H1 (cell line): ENCODE measurements around the gene CD164L2. TPM values are rescaled to one million over a fixed set of nuclear protein-coding genes. Genes with fewer than 3 reads are reported as not detected.

ENCODE experiments used
- CTCF ChIA-PET: fragments of 300-600 bp; sonication (Branson Sonifier 250); formaldehyde crosslinking; loops from one replicate; lab custom pipeline; 2021; ENCODE audit not compliant: partially characterized antibody; lab: Charles Lee
- POLR2A ChIA-PET: fragments of 300-600 bp; sonication (Branson Sonifier 250); formaldehyde crosslinking; loops from one replicate; lab custom pipeline; 2021; ENCODE audit warnings: inconsistent platforms; ENCODE audit not compliant: partially characterized antibody; lab: Charles Lee
- DNase-seq, 2 experiments: peaks; one replicate each; pipeline versions ENCODE4 v3.0.0 to v3.0.0-alpha.2; 2010 to 2022; ENCODE audit warnings: low spot score in 2 of 2, low read depth in 1 of 2, mixed read lengths in 1 of 2
- FAIRE-seq: peaks from 2 replicates; lab custom pipeline; 2011; peaks lifted over from hg19 to GRCh38; lab: Jason Lieb, UNC
- H2AFZ ChIP-seq: 2 replicates; pipeline ENCODE4 v1.8.1; 2012; ENCODE audit warnings: low read length, inconsistent platforms
- H2AK5ac ChIP-seq: 2 replicates; pipeline ENCODE4 v1.6.1; 2013; ENCODE audit warnings: low read depth, low read length
- H2BK120ac ChIP-seq: replicated peaks from 2 replicates; pipeline ENCODE3; 2013; ENCODE audit warnings: low read depth, low read length, inconsistent platforms
- H2BK12ac ChIP-seq: 2 replicates; pipeline ENCODE4 v1.6.1; 2013; ENCODE audit warnings: low read depth, low read length
- H2BK15ac ChIP-seq: 2 replicates; pipeline ENCODE4 v1.6.1; 2013; ENCODE audit warnings: low read length
- H2BK20ac ChIP-seq: 2 replicates; pipeline ENCODE4 v1.6.1; 2013; ENCODE audit warnings: low read length
- H2BK5ac ChIP-seq: 2 replicates; pipeline ENCODE4 v1.6.1; 2013; ENCODE audit warnings: low read depth, low read length
- H3K14ac ChIP-seq: 2 replicates; pipeline ENCODE4 v1.6.1; 2013; ENCODE audit warnings: inconsistent platforms; ENCODE audit not compliant: insufficient read length
- H3K18ac ChIP-seq: 2 replicates; pipeline ENCODE4 v1.6.1; 2013; ENCODE audit warnings: low read length; ENCODE audit errors: extremely low read depth
- H3K23ac ChIP-seq: 2 replicates; pipeline ENCODE4 v1.6.1; 2013; ENCODE audit warnings: inconsistent platforms; ENCODE audit not compliant: insufficient read length
- H3K23me2 ChIP-seq: 2 replicates; pipeline ENCODE4 v1.6.1; 2013; ENCODE audit warnings: low read depth, low read length
- H3K27ac ChIP-seq: 2 replicates; pipeline ENCODE4 v1.6.1; 2011; ENCODE audit warnings: low read depth, low read length, inconsistent platforms
- H3K27me3 ChIP-seq, 4 experiments: replicated peaks in 1 of 4; 1 replicate in 1 of 4; 2 replicates in 3 of 4; pipeline versions ENCODE4 v1.6.1 to v1.8.1; 2011 to 2013; ENCODE audit warnings: low read length in 3 of 4, mild to moderate bottlenecking in 3 of 4, inconsistent platforms in 2 of 4, mixed read lengths in 2 of 4, moderate library complexity in 1 of 4; ENCODE audit not compliant: control insufficient read depth in 3 of 4, insufficient read depth in 3 of 4; ENCODE audit errors: extremely low read depth in 1 of 4
- H3K36me3 ChIP-seq, 4 experiments: 2 replicates each; pipeline versions ENCODE4 v1.6.1 to v1.8.1; 2011 to 2013; ENCODE audit warnings: mild to moderate bottlenecking in 4 of 4, low read length in 3 of 4, moderate library complexity in 2 of 4, control low read depth in 1 of 4, inconsistent platforms in 1 of 4; ENCODE audit not compliant: insufficient read depth in 4 of 4, control insufficient read depth in 2 of 4
- H3K4ac ChIP-seq: replicated peaks from 2 replicates; pipeline ENCODE3; 2013; ENCODE audit warnings: low read length, low read depth, mixed read lengths, inconsistent platforms; ENCODE audit not compliant: insufficient read length
- H3K4me1 ChIP-seq, 4 experiments: replicated peaks in 1 of 4; 1 replicate in 1 of 4; 2 replicates in 3 of 4; pipeline versions ENCODE4 v1.6.1 to v1.8.1; 2011 to 2013; ENCODE audit warnings: low read length in 3 of 4, inconsistent platforms in 2 of 4, mixed read lengths in 1 of 4; ENCODE audit not compliant: insufficient read depth in 4 of 4, control insufficient read depth in 3 of 4
- H3K4me2 ChIP-seq, 2 experiments: 2 replicates each; pipeline versions ENCODE4 v1.6.1 to v1.8.1; 2011 to 2013; ENCODE audit warnings: low read depth in 2 of 2, low read length in 2 of 2, control low read depth in 1 of 2, inconsistent platforms in 1 of 2, mild to moderate bottlenecking in 1 of 2; ENCODE audit not compliant: insufficient read depth in 1 of 2
- H3K4me3 ChIP-seq, 4 experiments: fragments of 200-600, 300-600 bp in 1 of 4; sonication (generic), shearing (Covaris generic), sonication (Bioruptor Twin) in 1 of 4; 2 replicates each; pipeline versions ENCODE4 v1.5.1 to v1.8.1; 2011 to 2016; ENCODE audit warnings: low read length in 4 of 4, low read depth in 3 of 4, control low read depth in 2 of 4, inconsistent platforms in 2 of 4, mild to moderate bottlenecking in 2 of 4, mixed read lengths in 1 of 4, moderate library complexity in 1 of 4; ENCODE audit not compliant: insufficient read depth in 2 of 4; ENCODE audit errors: extremely low read depth in 1 of 4
- H3K56ac ChIP-seq: replicated peaks from 2 replicates; pipeline ENCODE3; 2013; ENCODE audit warnings: low read depth, mild to moderate bottlenecking, mixed read lengths, low read length, inconsistent platforms; ENCODE audit not compliant: insufficient read length
- H3K79me1 ChIP-seq: 2 replicates; pipeline ENCODE4 v1.6.1; 2013; ENCODE audit warnings: low read depth, low read length, control low read depth
- H3K79me2 ChIP-seq, 2 experiments: 2 replicates each; pipeline versions ENCODE4 v1.6.1 to v1.8.1; 2012 to 2013; ENCODE audit warnings: low read length in 2 of 2, mild to moderate bottlenecking in 2 of 2, inconsistent platforms in 1 of 2; ENCODE audit not compliant: insufficient read depth in 2 of 2, control insufficient read depth in 1 of 2
- H3K9ac ChIP-seq, 4 experiments: replicated peaks in 1 of 4; 1 replicate in 1 of 4; 2 replicates in 3 of 4; pipeline versions ENCODE4 v1.6.1 to v1.8.1; 2011 to 2013; ENCODE audit warnings: low read depth in 3 of 4, low read length in 3 of 4, control low read depth in 2 of 4, mild to moderate bottlenecking in 2 of 4, moderate library complexity in 2 of 4, inconsistent platforms in 1 of 4; ENCODE audit errors: extremely low read depth in 1 of 4
- H3K9me3 ChIP-seq, 2 experiments: 2 replicates each; pipeline versions ENCODE4 v1.6.1 to v1.8.1; 2012 to 2013; ENCODE audit warnings: mild to moderate bottlenecking in 2 of 2, moderate library complexity in 2 of 2, control low read depth in 1 of 2, inconsistent platforms in 1 of 2, low read depth in 1 of 2, low read length in 1 of 2, mixed read lengths in 1 of 2; ENCODE audit not compliant: insufficient read depth in 2 of 2
- H4K20me1 ChIP-seq, 2 experiments: replicated peaks in 1 of 2; 2 replicates each; pipeline versions ENCODE3 to v1.8.1; 2011 to 2013; ENCODE audit warnings: inconsistent platforms in 2 of 2, low read length in 2 of 2, mild to moderate bottlenecking in 1 of 2; ENCODE audit not compliant: insufficient read depth in 2 of 2, control insufficient read depth in 1 of 2
- H4K5ac ChIP-seq: 2 replicates; pipeline ENCODE4 v1.6.1; 2013; ENCODE audit warnings: low read length, low read depth, mixed read lengths, inconsistent platforms; ENCODE audit not compliant: insufficient read length
- H4K8ac ChIP-seq: 2 replicates; pipeline ENCODE4 v1.8.0; 2013; ENCODE audit warnings: mild to moderate bottlenecking, moderate library complexity, low read length, inconsistent platforms; ENCODE audit not compliant: insufficient read depth; ENCODE audit errors: extremely low read depth
- H4K91ac ChIP-seq: replicated peaks from 2 replicates; pipeline ENCODE3; 2013; ENCODE audit warnings: low read length, mixed read lengths, inconsistent platforms; ENCODE audit not compliant: insufficient read length
- ATF2 ChIP-seq: IDR thresholded peaks from 2 replicates; pipeline ENCODE4 v1.6.1; 2012; ENCODE audit warnings: low read length, inconsistent platforms
- EP300 ChIP-seq, 2 experiments: IDR thresholded peaks; 1 replicate in 1 of 2; 2 replicates in 1 of 2; pipeline ENCODE4 v1.6.1; 2011 to 2012; ENCODE audit warnings: low read depth in 2 of 2, low read length in 2 of 2, mild to moderate bottlenecking in 2 of 2, borderline replicate concordance in 1 of 2, inconsistent platforms in 1 of 2, moderate library complexity in 1 of 2
- HDAC2 ChIP-seq, 2 experiments: fragments of 300-600 bp in 1 of 2; sonication (generic) in 1 of 2; IDR thresholded peaks; 2 replicates each; pipeline ENCODE4 v1.6.1; 2011 to 2012; ENCODE audit warnings: low read depth in 2 of 2, low read length in 2 of 2, mild to moderate bottlenecking in 2 of 2, moderate library complexity in 2 of 2, borderline replicate concordance in 1 of 2, inconsistent platforms in 1 of 2
- HDAC6 ChIP-seq: IDR thresholded peaks from one replicate; pipeline ENCODE4 v1.7.1; 2012; ENCODE audit warnings: low read depth, mild to moderate bottlenecking, inconsistent platforms, low read length, moderate library complexity
- JUN ChIP-seq: IDR thresholded peaks from 2 replicates; pipeline ENCODE4 v1.6.1; 2011; ENCODE audit warnings: low read depth, mild to moderate bottlenecking, improper control_type of control experiment, low read length
- RBBP5 ChIP-seq: IDR thresholded peaks from 2 replicates; pipeline ENCODE4 v1.7.1; 2012; ENCODE audit warnings: low read depth, mild to moderate bottlenecking, inconsistent platforms, low read length, moderate library complexity, borderline replicate concordance
- RFX5 ChIP-seq: IDR thresholded peaks from 2 replicates; pipeline ENCODE4 v1.6.1; 2011; ENCODE audit warnings: low read depth, low read length, improper control_type of control experiment, borderline replicate concordance
- SP1 ChIP-seq: IDR thresholded peaks from 2 replicates; pipeline ENCODE4 v1.6.1; 2011; ENCODE audit warnings: low read depth, low read length
- TEAD4 ChIP-seq: IDR thresholded peaks from 2 replicates; pipeline ENCODE4 v1.6.1; 2012; ENCODE audit warnings: low read depth, low read length, inconsistent platforms, mixed read lengths
- USF2 ChIP-seq: IDR thresholded peaks from 2 replicates; pipeline ENCODE4 v1.6.1; 2011; ENCODE audit warnings: low read length, improper control_type of control experiment
- YY1 ChIP-seq: IDR thresholded peaks from 2 replicates; pipeline ENCODE4 v1.6.1; 2011; ENCODE audit warnings: low read depth, mild to moderate bottlenecking, low read length
- WGBS, 2 experiments: shearing (Covaris generic) in 1 of 2; methylation state at CpG; one replicate each; pipeline versions ENCODE4 v1.1.6 to v1.1.7; 2013 to 2015; ENCODE audit warnings: low lambda C conversion rate in 2 of 2, mixed read lengths in 2 of 2, inconsistent platforms in 1 of 2, low coverage in 1 of 2, missing lambda C conversion rate in 1 of 2; ENCODE audit not compliant: insufficient replicate concordance in 2 of 2, insufficient coverage in 1 of 2, insufficient read length in 1 of 2; ENCODE audit errors: extremely low coverage in 1 of 2, missing lambda C conversion rate in 1 of 2; 5-methylcytosine and 5-hydroxymethylcytosine counted together
- polyA plus RNA-seq, 7 experiments: library from polyadenylated mRNA; depleted of rRNA in 3 of 7; stranded (reverse) in 5 of 7; unstranded in 2 of 7; fragments of >200 nt in 5 of 7; fragments of 200-250 nt in 2 of 7; gene quantifications; 1 replicate in 5 of 7; 2 replicates in 1 of 7; 4 replicates in 1 of 7; pipeline versions ENCODE4 v1.2.1 to v1.2.3, GENCODE V29; 2011 to 2013; ENCODE audit warnings: missing spikeins in 2 of 7, mixed read lengths in 2 of 7
- total RNA-seq: library from RNA; stranded (reverse); fragmentation: NEBNext Ultra II Directional; extraction: Animal tissue kit (Norgen Biotek cat#: 25700); gene quantifications from 2 replicates; pipeline ENCODE4 v1.2.1, GENCODE V29; 2021

Gene CD164L2
- total and polyA plus RNA-seq, 2 of the 8 experiments (the other 6 are each of a cell fraction or from before 2014, with no cell fraction given): 3.3 TPM

GRCh38 chr1:27394925-27395324 lies 11.8 kb upstream of the CD164L2 start:
- Histone ChIP-seq H3K23ac (no peak overlapping the region), H3K79me1 (no peaks in the 10 kb centered on the region), H3K23me2 (peaks cover 13% of the 10 kb centered on the region), H3K36me3 (no peaks in the 10 kb centered on the region), H3K4me2 (no peak overlapping the region), H3K4ac (no peak overlapping the region), H3K27me3 (no peaks in the 10 kb centered on the region), H3K79me2 (no peaks in the 10 kb centered on the region), H4K91ac (no peak overlapping the region), H2AFZ (no peak overlapping the region), H2AK5ac (no peak overlapping the region), H3K18ac (no peak overlapping the region), H2BK15ac (no peak overlapping the region), H3K14ac (no peak overlapping the region), H4K20me1 (peaks cover 2 to 8% of the 10 kb centered on the region in 2 experiments), H4K8ac (no peak overlapping the region), H3K4me3 (no peak overlapping the region), H3K56ac (no peak overlapping the region), H3K9me3 (no peaks in the 10 kb centered on the region), H2BK120ac (no peak overlapping the region), H3K27ac (no peak overlapping the region), H3K9ac (no peak overlapping the region), H4K5ac (no peak overlapping the region), H2BK20ac (no peak overlapping the region), H2BK12ac (no peak overlapping the region), H3K4me1 (peaks cover 2 to 30% (median 15%) of the 10 kb centered on the region in 4 experiments), H2BK5ac (no peak overlapping the region)
- ChIA-PET POLR2A (interaction anchor here (0.6 to 1.6 kb wide), 7 partner anchors 11 to 210 kb away, joined by 3 to 5 read pairs (median 3); no protein-coding TSS in a partner anchor), CTCF (interaction anchor here (0.6 to 37.8 kb wide), 51 partner anchors 7 to 476 kb away, joined by 3 to 863 read pairs (median 4); partner anchors contain the start of genes FCN3, GPR3, MAP3K6 and SYTL1)
- FAIRE-seq (no peak), DNase-seq (no peak)
- WGBS, 2 experiments: 67% methylated on average over 1 of the region's 1 CpG; no CpG with 5 or more reads in 1 of the 2 experiments
- TF ChIP-seq RBBP5 (no peak), SP1 (no peak), HDAC2 (IDR thresholded peaks at IDR 0.05; ENCODE audit: borderline replicate concordance in 1 of 2, low read depth in 2 of 2, low read length in 2 of 2) (no peak), USF2 (no peak), RFX5 (no peak), EP300 (IDR thresholded peaks at IDR 0.05; ENCODE audit: borderline replicate concordance in 1 of 2, low read depth in 2 of 2, low read length in 2 of 2) (no peak), JUN (no peak), TEAD4 (no peak), YY1 (no peak), ATF2 (no peak), HDAC6 (no peak)
